Stimulated activated effector memory CD8-positive, alpha-beta T cell treated with anti-CD3 and anti-CD28 coated beads, Interleukin-12 subunit alpha, Interleukin-12 subunit beta, amount 100 ng/mL, for 72 hours (primary cell): Measurements from ENCODE around the gene NFATC2.

Source experiments
- ATAC-seq: fragments of 150-1000 bp; cut with Tn5 transposase; 2 replicates; pipeline ENCODE4 v1.10.0; 2021
- DNase-seq, 2 donors: peaks; one replicate each; pipeline ENCODE4 v3.0.0; 2021 to 2022; ENCODE audit warnings: low spot score in 2 of 2
- H3K27ac Mint-ChIP-seq: one replicate; pipeline ENCODE4 v1.8.0; 2022; ENCODE audit warnings: mild to moderate bottlenecking, mixed read lengths
- H3K36me3 Mint-ChIP-seq: one replicate; pipeline ENCODE4 v1.8.0; 2022; ENCODE audit warnings: mild to moderate bottlenecking, mixed read lengths
- H3K4me1 Mint-ChIP-seq: one replicate; pipeline ENCODE4 v1.8.0; 2022; ENCODE audit warnings: mixed read lengths
- H3K4me3 Mint-ChIP-seq: one replicate; pipeline ENCODE4 v1.8.0; 2022; ENCODE audit warnings: mild to moderate bottlenecking, mixed read lengths
- H3K9me3 Mint-ChIP-seq: one replicate; pipeline ENCODE4 v1.8.0; 2022; ENCODE audit warnings: mixed read lengths

Gene NFATC2

GRCh38 chr20:51542571-51543421 is at the start of gene NFATC2:
NFATC2 (minus strand) TSS chr20:51542719; CDS start chr20:51542499, 220 bp downstream.
- DNase-seq (no peak), ATAC-seq (peak; percentile 54)
- Mint-ChIP-seq H3K4me1 (peaks cover 55% of the 10 kb centered on the region), H3K9me3 (no peaks in the 10 kb centered on the region), H3K27ac (peak within 1 kb of the TSS; percentile 92), H3K4me3 (peak within 1 kb of the TSS; percentile 95), H3K36me3 (peaks cover 41% of the 10 kb centered on the region)

- H3K36me3 Mint-ChIP-seq = peaks cover 8% of the 10 kb centered on the region
- ATAC-seq = no peak
- no peak overlapping the region for H3K4me3 Mint-ChIP-seq
- no peak for DNase-seq
- peaks cover 30% of the 10 kb centered on the region for H3K4me1 Mint-ChIP-seq
- H3K9me3 Mint-ChIP-seq = no peaks in the 10 kb centered on the region
- H3K27ac Mint-ChIP-seq = no peak overlapping the region
These were observed 49.4 kb upstream of the NFATC2 start for GRCh38 chr20:51591871-51592270.

GRCh38 chr20:51588762-51589161 is 46.2 kb upstream of the NFATC2 start:
- Mint-ChIP-seq H3K4me3 (no peak overlapping the region), H3K27ac (no peak overlapping the region), H3K36me3 (no peaks in the 10 kb centered on the region), H3K4me1 (peaks cover 24% of the 10 kb centered on the region), H3K9me3 (no peaks in the 10 kb centered on the region)
- DNase-seq = no peak
- ATAC-seq = no peak

- no peaks in the 10 kb centered on the region for H3K9me3 Mint-ChIP-seq
- ATAC-seq (no peak), DNase-seq (no peak)
- no peaks in the 10 kb centered on the region for H3K36me3 Mint-ChIP-seq
- peaks cover 20% of the 10 kb centered on the region for H3K4me1 Mint-ChIP-seq
- no peak overlapping the region for H3K4me3 Mint-ChIP-seq
- no peak overlapping the region for H3K27ac Mint-ChIP-seq
These were observed 44.6 kb upstream of the NFATC2 start for GRCh38 chr20:51587145-51587544.

GRCh38 chr20:51586005-51586440 is 43.5 kb upstream of the NFATC2 start:
- no peak overlapping the region for H3K4me3 Mint-ChIP-seq
- peak; percentile 64 for ATAC-seq
- H3K27ac Mint-ChIP-seq = no peak overlapping the region
- H3K4me1 Mint-ChIP-seq = peaks cover 20% of the 10 kb centered on the region
- no peaks in the 10 kb centered on the region for H3K36me3 Mint-ChIP-seq
- no peak for DNase-seq
- no peaks in the 10 kb centered on the region for H3K9me3 Mint-ChIP-seq

- H3K27ac Mint-ChIP-seq = no peak overlapping the region
- no peak for ATAC-seq
These were observed 42.6 kb upstream of the NFATC2 start for GRCh38 chr20:51585148-51585547.

GRCh38 chr20:51584737-51585136 is 42.2 kb upstream of the NFATC2 start:
- no peaks in the 10 kb centered on the region for H3K36me3 Mint-ChIP-seq
- ATAC-seq (no peak), DNase-seq (no peak)
- H3K4me3 Mint-ChIP-seq = no peak overlapping the region
- H3K9me3 Mint-ChIP-seq = no peaks in the 10 kb centered on the region
- no peak overlapping the region for H3K27ac Mint-ChIP-seq
- peaks cover 24% of the 10 kb centered on the region for H3K4me1 Mint-ChIP-seq

More at GRCh38 chr20:51585148-51585547, 42.6 kb upstream of the NFATC2 start:
- Mint-ChIP-seq H3K36me3 (no peaks in the 10 kb centered on the region), H3K9me3 (no peaks in the 10 kb centered on the region), H3K4me1 (peaks cover 20% of the 10 kb centered on the region), H3K4me3 (no peak overlapping the region)
- no peak for DNase-seq

- no peak for DNase-seq
- H3K27ac Mint-ChIP-seq = no peak overlapping the region
- H3K36me3 Mint-ChIP-seq = no peaks in the 10 kb centered on the region
- peaks cover 25% of the 10 kb centered on the region for H3K4me1 Mint-ChIP-seq
- no peak overlapping the region for H3K4me3 Mint-ChIP-seq
- H3K9me3 Mint-ChIP-seq = no peaks in the 10 kb centered on the region
- no peak for ATAC-seq
These were observed 41.6 kb upstream of the NFATC2 start for GRCh38 chr20:51584116-51584515.

- Mint-ChIP-seq H3K27ac (no peak overlapping the region), H3K36me3 (no peaks in the 10 kb centered on the region), H3K4me1 (peaks cover 24% of the 10 kb centered on the region), H3K9me3 (no peaks in the 10 kb centered on the region), H3K4me3 (no peak overlapping the region)
- DNase-seq = no peak
- no peak for ATAC-seq
These were observed 41.0 kb upstream of the NFATC2 start for GRCh38 chr20:51583499-51583898.

GRCh38 chr20:51583073-51583472 is 40.6 kb upstream of the NFATC2 start:
- DNase-seq (no peak), ATAC-seq (no peak)

GRCh38 chr20:51581571-51581970 is 39.1 kb upstream of the NFATC2 start:
- DNase-seq (no peak), ATAC-seq (no peak)
- Mint-ChIP-seq H3K4me1 (peaks cover 20% of the 10 kb centered on the region), H3K4me3 (no peak overlapping the region), H3K36me3 (no peaks in the 10 kb centered on the region), H3K27ac (peak overlapping the region; percentile 0), H3K9me3 (no peaks in the 10 kb centered on the region)

More at GRCh38 chr20:51583073-51583472, 40.6 kb upstream of the NFATC2 start:
- Mint-ChIP-seq H3K4me3 (no peak overlapping the region), H3K9me3 (no peaks in the 10 kb centered on the region), H3K4me1 (peaks cover 20% of the 10 kb centered on the region), H3K27ac (no peak overlapping the region), H3K36me3 (no peaks in the 10 kb centered on the region)

GRCh38 chr20:51579137-51579536 is 36.6 kb upstream of the NFATC2 start:
- Mint-ChIP-seq H3K4me3 (no peak overlapping the region), H3K4me1 (peaks cover 9% of the 10 kb centered on the region), H3K9me3 (no peaks in the 10 kb centered on the region), H3K36me3 (no peaks in the 10 kb centered on the region), H3K27ac (peak overlapping the region; percentile 64)
- ATAC-seq (no peak), DNase-seq (no peak)

GRCh38 chr20:51578145-51578459 is 35.6 kb upstream of the NFATC2 start:
- no peak overlapping the region for H3K4me3 Mint-ChIP-seq
- no peaks in the 10 kb centered on the region for H3K9me3 Mint-ChIP-seq
- DNase-seq (no peak), ATAC-seq (no peak)
- H3K27ac Mint-ChIP-seq = no peak overlapping the region
- H3K36me3 Mint-ChIP-seq = no peaks in the 10 kb centered on the region
- H3K4me1 Mint-ChIP-seq = peaks cover 13% of the 10 kb centered on the region

- Mint-ChIP-seq H3K36me3 (no peaks in the 10 kb centered on the region), H3K27ac (no peak overlapping the region), H3K4me3 (no peak overlapping the region), H3K9me3 (no peaks in the 10 kb centered on the region), H3K4me1 (peaks cover 13% of the 10 kb centered on the region)
- ATAC-seq (no peak), DNase-seq (no peak)
These were observed 35.1 kb upstream of the NFATC2 start for GRCh38 chr20:51577432-51578144.

GRCh38 chr20:51575486-51575885 is 33.0 kb upstream of the NFATC2 start:
- Mint-ChIP-seq H3K4me1 (peaks cover 13% of the 10 kb centered on the region), H3K9me3 (no peaks in the 10 kb centered on the region), H3K36me3 (no peaks in the 10 kb centered on the region), H3K27ac (no peak overlapping the region), H3K4me3 (no peak overlapping the region)
- DNase-seq (no peak), ATAC-seq (no peak)
